Liver (tissue), 9 donors: ENCODE measurements around the gene DCTN4. TPM values are rescaled to one million over a fixed set of nuclear protein-coding genes. Genes with fewer than 3 reads are reported as not detected.

ENCODE experiments used
- DNase-seq: peaks from one replicate; pipeline ENCODE4 v3.0.0-alpha.2; 2017; ENCODE audit warnings: low spot score
- H3K27ac ChIP-seq, 2 donors: one replicate each; pipeline ENCODE4 v1.7.0; 2013; ENCODE audit warnings: inconsistent platforms in 2 of 2, low read length in 2 of 2, control low read depth in 1 of 2, low read depth in 1 of 2, mild to moderate bottlenecking in 1 of 2
- H3K27me3 ChIP-seq, 4 donors: one replicate each; pipeline versions ENCODE4 v1.6.1 to v1.7.0; 2013; ENCODE audit warnings: low read length in 3 of 4, inconsistent platforms in 1 of 4, mild to moderate bottlenecking in 1 of 4, moderate library complexity in 1 of 4; ENCODE audit not compliant: control insufficient read depth in 4 of 4, insufficient read depth in 4 of 4
- H3K36me3 ChIP-seq, 4 donors: one replicate each; pipeline versions ENCODE4 v1.6.1 to v1.7.0; 2013; ENCODE audit warnings: low read length in 3 of 4, mild to moderate bottlenecking in 3 of 4, low read depth in 1 of 4, moderate library complexity in 1 of 4; ENCODE audit not compliant: control insufficient read depth in 4 of 4, insufficient read depth in 3 of 4
- H3K4me1 ChIP-seq, 4 donors: one replicate each; pipeline versions ENCODE4 v1.6.1 to v1.7.0; 2013; ENCODE audit warnings: low read length in 3 of 4, mild to moderate bottlenecking in 3 of 4, moderate library complexity in 1 of 4; ENCODE audit not compliant: control insufficient read depth in 4 of 4, insufficient read depth in 4 of 4
- H3K4me3 ChIP-seq, 3 donors: one replicate each; pipeline versions ENCODE4 v1.6.1 to v1.7.0; 2013; ENCODE audit warnings: low read length in 3 of 3, control low read depth in 1 of 3, low read depth in 1 of 3, mild to moderate bottlenecking in 1 of 3
- H3K9ac ChIP-seq, 2 donors: one replicate each; pipeline ENCODE4 v1.7.0; 2013; ENCODE audit warnings: low read length in 2 of 2, mild to moderate bottlenecking in 2 of 2, moderate library complexity in 2 of 2, control low read depth in 1 of 2, low read depth in 1 of 2
- H3K9me3 ChIP-seq, 4 donors: one replicate each; pipeline versions ENCODE4 v1.6.1 to v1.7.0; 2013; ENCODE audit warnings: low read length in 3 of 4; ENCODE audit not compliant: control insufficient read depth in 4 of 4
- CTCF ChIP-seq: fragments of 150-350 bp; IDR thresholded peaks from 2 replicates; pipeline ENCODE4 v1.5.1; 2017; ENCODE audit warnings: improper control_type of control experiment, low read depth, low read length; ENCODE audit not compliant: missing input control
- EGR1 ChIP-seq, 2 donors: IDR thresholded peaks; 2 replicates each; pipeline ENCODE4 v1.6.1; 2016 to 2018; ENCODE audit warnings: antibody characterized with exemption in 2 of 2, low read depth in 2 of 2
- FOXA1 ChIP-seq: IDR thresholded peaks from 2 replicates; pipeline ENCODE4 v1.6.1; 2016; ENCODE audit warnings: antibody characterized with exemption
- FOXA2 ChIP-seq: IDR thresholded peaks from 2 replicates; pipeline ENCODE4 v1.6.1; 2016; ENCODE audit warnings: antibody characterized with exemption
- GABPA ChIP-seq, 2 donors: IDR thresholded peaks in 1 of 2; conservative IDR thresholded peaks in 1 of 2; 2 replicates each; pipeline ENCODE4 v1.6.1; 2016; ENCODE audit warnings: antibody characterized with exemption in 2 of 2, mild to moderate bottlenecking in 1 of 2, moderate library complexity in 1 of 2
- HNF4A ChIP-seq, 2 donors: conservative IDR thresholded peaks; 2 replicates each; pipeline ENCODE4 v1.6.1; 2016; ENCODE audit warnings: antibody characterized with exemption in 2 of 2, mild to moderate bottlenecking in 2 of 2
- HNF4G ChIP-seq: IDR thresholded peaks from 2 replicates; pipeline ENCODE4 v1.6.1; 2016; ENCODE audit warnings: antibody characterized with exemption
- JUND ChIP-seq, 2 donors: IDR thresholded peaks; 2 replicates each; pipeline ENCODE4 v1.6.1; 2016; ENCODE audit warnings: antibody characterized with exemption in 2 of 2
- NR2F2 ChIP-seq: IDR thresholded peaks from 2 replicates; pipeline ENCODE4 v1.6.1; 2016; ENCODE audit warnings: antibody characterized with exemption
- RAD21 ChIP-seq, 2 donors: IDR thresholded peaks; 2 replicates each; pipeline ENCODE4 v1.6.1; 2016; ENCODE audit warnings: antibody characterized with exemption in 2 of 2, mild to moderate bottlenecking in 2 of 2
- RXRA ChIP-seq, 2 donors: IDR thresholded peaks; 2 replicates each; pipeline ENCODE4 v1.6.1; 2017 to 2018; ENCODE audit warnings: antibody characterized with exemption in 2 of 2, mild to moderate bottlenecking in 1 of 2
- SP1 ChIP-seq: IDR thresholded peaks from 2 replicates; pipeline ENCODE4 v1.6.1; 2018; ENCODE audit warnings: antibody characterized with exemption, mild to moderate bottlenecking
- TAF1 ChIP-seq: conservative IDR thresholded peaks from 2 replicates; pipeline ENCODE4 v1.6.1; 2016; ENCODE audit warnings: antibody characterized with exemption, mild to moderate bottlenecking
- YY1 ChIP-seq: IDR thresholded peaks from 2 replicates; pipeline ENCODE4 v1.6.1; 2016; ENCODE audit warnings: antibody characterized with exemption, mild to moderate bottlenecking
- WGBS: extraction: QIAGEN DNeasy Blood & Tissue Kit; methylation state at CpG from one replicate; pipeline ENCODE4 v1.1.7; 2013; 5-methylcytosine and 5-hydroxymethylcytosine counted together
- polyA plus RNA-seq, 2 donors: library from polyadenylated mRNA; stranded (reverse) in 1 of 2; unstranded in 1 of 2; fragments of 200-250 nt in 1 of 2; fragments of >200 nt in 1 of 2; fragmentation: Nextera tagmentation in 1 of 2; extraction: Ambion mirVana in 1 of 2; gene quantifications; one replicate each; pipeline versions ENCODE4 v1.2.1 to v1.2.3, GENCODE V29; 2013 to 2015
- total RNA-seq, 2 donors: library from RNA; depleted of rRNA; stranded (reverse); fragments of >200 nt; gene quantifications; one replicate each; pipeline ENCODE4 v1.2.3, GENCODE V29; 2014
- TF ChIP-seq, protein P1 (sequence below): IDR thresholded peaks from 2 replicates; pipeline ENCODE4 v1.6.1; 2016; ENCODE audit warnings: antibody characterized with exemption, mild to moderate bottlenecking
- TF ChIP-seq, protein P2 (sequence below): IDR thresholded peaks from 2 replicates; pipeline ENCODE4 v1.6.1; 2016; ENCODE audit warnings: antibody characterized with exemption
- TF ChIP-seq, protein P3 (sequence below): IDR thresholded peaks from 2 replicates; pipeline ENCODE4 v1.6.1; 2016; ENCODE audit warnings: antibody characterized with exemption
- TF ChIP-seq, protein P4 (sequence below): IDR thresholded peaks from 2 replicates; pipeline ENCODE4 v1.6.1; 2016; ENCODE audit warnings: antibody characterized with exemption
- donor health status: healthy.
- donor health status: healthy.
- donor health status: healthy.
- donor health status: healthy.
- donor health status: healthy.

DCTN4 gene
- total and polyA plus RNA-seq, 4 donors, result 10.3 to 29.6 (median 20.2) TPM

DNA sequence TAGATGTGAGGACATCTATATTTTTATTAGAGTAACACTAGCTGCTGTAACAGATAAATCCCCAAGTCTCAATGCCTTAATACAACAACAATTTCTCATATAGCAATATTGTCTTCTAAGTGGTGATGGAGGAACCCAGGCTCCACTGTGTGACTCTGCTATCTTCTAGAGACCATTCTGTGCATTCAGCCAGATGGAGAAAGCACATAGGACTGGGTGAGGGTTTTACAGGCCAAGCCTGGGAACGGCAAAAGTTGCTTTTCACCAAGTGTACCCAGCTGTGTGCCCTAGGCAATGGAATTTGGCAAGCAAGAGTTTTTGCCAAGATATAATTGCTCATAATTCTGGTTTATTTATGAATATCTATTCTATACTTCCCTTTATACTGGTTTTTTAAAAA, 69.7 kb downstream of the DCTN4 start:
- Histone ChIP-seq H3K27me3 (no peaks in the 10 kb centered on the region), H3K9ac (no peak overlapping the region), H3K4me1 (no peaks in the 10 kb centered on the region), H3K9me3 (no peaks in the 10 kb centered on the region), H3K4me3 (no peak overlapping the region), H3K36me3 (peaks cover 20 to 42% (median 35%) of the 10 kb centered on the region in 4 donors), H3K27ac (no peak overlapping the region)
- no peak for TF ChIP-seq TAF1
- no peak for TF ChIP-seq CTCF
- TF ChIP-seq, protein P1, sequence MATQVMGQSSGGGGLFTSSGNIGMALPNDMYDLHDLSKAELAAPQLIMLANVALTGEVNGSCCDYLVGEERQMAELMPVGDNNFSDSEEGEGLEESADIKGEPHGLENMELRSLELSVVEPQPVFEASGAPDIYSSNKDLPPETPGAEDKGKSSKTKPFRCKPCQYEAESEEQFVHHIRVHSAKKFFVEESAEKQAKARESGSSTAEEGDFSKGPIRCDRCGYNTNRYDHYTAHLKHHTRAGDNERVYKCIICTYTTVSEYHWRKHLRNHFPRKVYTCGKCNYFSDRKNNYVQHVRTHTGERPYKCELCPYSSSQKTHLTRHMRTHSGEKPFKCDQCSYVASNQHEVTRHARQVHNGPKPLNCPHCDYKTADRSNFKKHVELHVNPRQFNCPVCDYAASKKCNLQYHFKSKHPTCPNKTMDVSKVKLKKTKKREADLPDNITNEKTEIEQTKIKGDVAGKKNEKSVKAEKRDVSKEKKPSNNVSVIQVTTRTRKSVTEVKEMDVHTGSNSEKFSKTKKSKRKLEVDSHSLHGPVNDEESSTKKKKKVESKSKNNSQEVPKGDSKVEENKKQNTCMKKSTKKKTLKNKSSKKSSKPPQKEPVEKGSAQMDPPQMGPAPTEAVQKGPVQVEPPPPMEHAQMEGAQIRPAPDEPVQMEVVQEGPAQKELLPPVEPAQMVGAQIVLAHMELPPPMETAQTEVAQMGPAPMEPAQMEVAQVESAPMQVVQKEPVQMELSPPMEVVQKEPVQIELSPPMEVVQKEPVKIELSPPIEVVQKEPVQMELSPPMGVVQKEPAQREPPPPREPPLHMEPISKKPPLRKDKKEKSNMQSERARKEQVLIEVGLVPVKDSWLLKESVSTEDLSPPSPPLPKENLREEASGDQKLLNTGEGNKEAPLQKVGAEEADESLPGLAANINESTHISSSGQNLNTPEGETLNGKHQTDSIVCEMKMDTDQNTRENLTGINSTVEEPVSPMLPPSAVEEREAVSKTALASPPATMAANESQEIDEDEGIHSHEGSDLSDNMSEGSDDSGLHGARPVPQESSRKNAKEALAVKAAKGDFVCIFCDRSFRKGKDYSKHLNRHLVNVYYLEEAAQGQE, result no peak
- TF ChIP-seq RXRA (IDR thresholded peaks at IDR 0.05), result no peak
- no peak for TF ChIP-seq SP1
- TF ChIP-seq FOXA1, result no peak
- TF ChIP-seq EGR1 (IDR thresholded peaks at IDR 0.05; ENCODE audit: low read depth in 2 of 2), result no peak
- no peak for TF ChIP-seq FOXA2
- TF ChIP-seq YY1, result no peak
- TF ChIP-seq HNF4G, result no peak
- TF ChIP-seq GABPA (IDR thresholded peaks at IDR 0.05 in 1 of 2, conservative IDR thresholded peaks at IDR 0.05 in 1 of 2), result no peak
- TF ChIP-seq, protein P2, sequence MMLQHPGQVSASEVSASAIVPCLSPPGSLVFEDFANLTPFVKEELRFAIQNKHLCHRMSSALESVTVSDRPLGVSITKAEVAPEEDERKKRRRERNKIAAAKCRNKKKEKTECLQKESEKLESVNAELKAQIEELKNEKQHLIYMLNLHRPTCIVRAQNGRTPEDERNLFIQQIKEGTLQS, result no peak
- TF ChIP-seq JUND (IDR thresholded peaks at IDR 0.05), result no peak
- TF ChIP-seq, protein P3, sequence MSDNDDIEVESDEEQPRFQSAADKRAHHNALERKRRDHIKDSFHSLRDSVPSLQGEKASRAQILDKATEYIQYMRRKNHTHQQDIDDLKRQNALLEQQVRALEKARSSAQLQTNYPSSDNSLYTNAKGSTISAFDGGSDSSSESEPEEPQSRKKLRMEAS, result no peak
- TF ChIP-seq HNF4A (conservative IDR thresholded peaks at IDR 0.05), result no peak
- no peak for TF ChIP-seq NR2F2
- no peak for TF ChIP-seq RAD21 (IDR thresholded peaks at IDR 0.05)
- TF ChIP-seq, protein P4, sequence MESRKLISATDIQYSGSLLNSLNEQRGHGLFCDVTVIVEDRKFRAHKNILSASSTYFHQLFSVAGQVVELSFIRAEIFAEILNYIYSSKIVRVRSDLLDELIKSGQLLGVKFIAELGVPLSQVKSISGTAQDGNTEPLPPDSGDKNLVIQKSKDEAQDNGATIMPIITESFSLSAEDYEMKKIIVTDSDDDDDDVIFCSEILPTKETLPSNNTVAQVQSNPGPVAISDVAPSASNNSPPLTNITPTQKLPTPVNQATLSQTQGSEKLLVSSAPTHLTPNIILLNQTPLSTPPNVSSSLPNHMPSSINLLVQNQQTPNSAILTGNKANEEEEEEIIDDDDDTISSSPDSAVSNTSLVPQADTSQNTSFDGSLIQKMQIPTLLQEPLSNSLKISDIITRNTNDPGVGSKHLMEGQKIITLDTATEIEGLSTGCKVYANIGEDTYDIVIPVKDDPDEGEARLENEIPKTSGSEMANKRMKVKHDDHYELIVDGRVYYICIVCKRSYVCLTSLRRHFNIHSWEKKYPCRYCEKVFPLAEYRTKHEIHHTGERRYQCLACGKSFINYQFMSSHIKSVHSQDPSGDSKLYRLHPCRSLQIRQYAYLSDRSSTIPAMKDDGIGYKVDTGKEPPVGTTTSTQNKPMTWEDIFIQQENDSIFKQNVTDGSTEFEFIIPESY, result no peak
- WGBS, result 95% methylated on average over 1 of the region's 1 CpG
- no peak for DNase-seq
